ENCODE data around the gene MAD1L1. TPM values are rescaled to one million over a fixed set of nuclear protein-coding genes. Genes with fewer than 3 reads are reported as not detected.
"Not testable (repeated sequence)": the region's sequence is repeated elsewhere in the genome, so short reads cannot be mapped to it uniquely, and the experiment has no call there.

Gene MAD1L1
- total RNA-seq, 4 donors from 2014 or later = 60.3 to 149 (median 73.7) TPM

DNA sequence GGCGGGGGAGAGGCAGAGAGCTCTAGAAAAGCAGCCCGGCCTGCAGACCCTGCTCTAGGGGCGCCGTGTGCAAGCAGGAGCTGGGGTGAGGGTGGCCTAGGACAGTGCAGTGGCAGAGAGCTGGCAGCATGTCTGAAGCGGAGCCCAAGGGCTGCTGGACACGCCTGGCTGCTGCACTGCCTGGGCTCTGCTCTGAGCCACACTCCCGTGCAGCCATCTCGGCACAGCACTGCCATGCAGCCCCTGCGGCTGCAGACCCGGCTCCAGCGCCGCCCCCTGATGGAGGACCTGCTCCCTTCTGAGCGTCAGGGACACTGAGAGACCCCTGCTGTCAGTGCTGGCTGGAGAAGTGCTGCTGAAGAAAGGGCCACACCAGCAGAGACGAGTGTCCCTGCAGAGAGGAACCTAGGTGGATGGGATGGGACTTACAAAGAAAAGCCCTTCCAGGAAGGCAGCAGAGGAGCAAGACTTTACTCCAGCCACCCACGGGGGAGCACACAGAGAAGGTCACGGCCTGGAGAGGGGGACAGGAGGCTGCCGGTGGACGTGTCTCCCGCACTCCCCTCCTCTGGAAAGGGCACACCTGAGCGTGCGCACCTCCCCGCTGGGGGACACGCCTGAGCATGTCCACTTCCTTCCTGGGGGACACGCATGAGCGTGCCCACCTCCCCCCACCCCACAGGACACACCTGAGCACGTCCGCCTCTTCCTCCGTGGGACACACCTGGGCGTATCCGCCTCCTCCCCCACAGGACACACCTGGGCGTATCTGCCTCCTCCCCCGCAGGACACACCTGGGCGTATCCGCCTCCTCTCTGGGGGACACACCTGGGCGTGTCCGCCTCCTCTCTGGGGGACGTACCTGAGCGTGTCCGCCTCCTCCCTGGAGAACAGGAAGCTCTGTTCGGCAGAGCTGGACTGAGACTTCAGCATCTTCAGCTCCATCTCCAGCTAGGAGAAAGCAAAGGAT is 252.9 kb downstream of the MAD1L1 start:
- peaks cover 0 to 12% (median 0%) of the 10 kb centered on the region in 4 donors for H3K9me3 ChIP-seq
- DNase-seq (ENCODE audit: low spot score in 2 of 2) = no peak
- no peak overlapping the region for H3K4me3 ChIP-seq
- H3K27me3 ChIP-seq = no peaks in the 10 kb centered on the region
- TF ChIP-seq POLR2A (IDR thresholded peaks at IDR 0.05) = no peak
- TF ChIP-seq EP300 (IDR thresholded peaks at IDR 0.05) = no peak
- TF ChIP-seq, protein P1, sequence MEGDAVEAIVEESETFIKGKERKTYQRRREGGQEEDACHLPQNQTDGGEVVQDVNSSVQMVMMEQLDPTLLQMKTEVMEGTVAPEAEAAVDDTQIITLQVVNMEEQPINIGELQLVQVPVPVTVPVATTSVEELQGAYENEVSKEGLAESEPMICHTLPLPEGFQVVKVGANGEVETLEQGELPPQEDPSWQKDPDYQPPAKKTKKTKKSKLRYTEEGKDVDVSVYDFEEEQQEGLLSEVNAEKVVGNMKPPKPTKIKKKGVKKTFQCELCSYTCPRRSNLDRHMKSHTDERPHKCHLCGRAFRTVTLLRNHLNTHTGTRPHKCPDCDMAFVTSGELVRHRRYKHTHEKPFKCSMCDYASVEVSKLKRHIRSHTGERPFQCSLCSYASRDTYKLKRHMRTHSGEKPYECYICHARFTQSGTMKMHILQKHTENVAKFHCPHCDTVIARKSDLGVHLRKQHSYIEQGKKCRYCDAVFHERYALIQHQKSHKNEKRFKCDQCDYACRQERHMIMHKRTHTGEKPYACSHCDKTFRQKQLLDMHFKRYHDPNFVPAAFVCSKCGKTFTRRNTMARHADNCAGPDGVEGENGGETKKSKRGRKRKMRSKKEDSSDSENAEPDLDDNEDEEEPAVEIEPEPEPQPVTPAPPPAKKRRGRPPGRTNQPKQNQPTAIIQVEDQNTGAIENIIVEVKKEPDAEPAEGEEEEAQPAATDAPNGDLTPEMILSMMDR (IDR thresholded peaks at IDR 0.05) = no peak
- peaks cover 0 to 59% (median 0%) of the 10 kb centered on the region in 3 donors for H3K36me3 ChIP-seq
- no peak overlapping the region for H3K27ac ChIP-seq
- WGBS, 2 donors = 91 to 92% methylated on average over 35 to 36 of the region's 40 CpGs
- no peaks in the 10 kb centered on the region for H3K4me1 ChIP-seq

DNA sequence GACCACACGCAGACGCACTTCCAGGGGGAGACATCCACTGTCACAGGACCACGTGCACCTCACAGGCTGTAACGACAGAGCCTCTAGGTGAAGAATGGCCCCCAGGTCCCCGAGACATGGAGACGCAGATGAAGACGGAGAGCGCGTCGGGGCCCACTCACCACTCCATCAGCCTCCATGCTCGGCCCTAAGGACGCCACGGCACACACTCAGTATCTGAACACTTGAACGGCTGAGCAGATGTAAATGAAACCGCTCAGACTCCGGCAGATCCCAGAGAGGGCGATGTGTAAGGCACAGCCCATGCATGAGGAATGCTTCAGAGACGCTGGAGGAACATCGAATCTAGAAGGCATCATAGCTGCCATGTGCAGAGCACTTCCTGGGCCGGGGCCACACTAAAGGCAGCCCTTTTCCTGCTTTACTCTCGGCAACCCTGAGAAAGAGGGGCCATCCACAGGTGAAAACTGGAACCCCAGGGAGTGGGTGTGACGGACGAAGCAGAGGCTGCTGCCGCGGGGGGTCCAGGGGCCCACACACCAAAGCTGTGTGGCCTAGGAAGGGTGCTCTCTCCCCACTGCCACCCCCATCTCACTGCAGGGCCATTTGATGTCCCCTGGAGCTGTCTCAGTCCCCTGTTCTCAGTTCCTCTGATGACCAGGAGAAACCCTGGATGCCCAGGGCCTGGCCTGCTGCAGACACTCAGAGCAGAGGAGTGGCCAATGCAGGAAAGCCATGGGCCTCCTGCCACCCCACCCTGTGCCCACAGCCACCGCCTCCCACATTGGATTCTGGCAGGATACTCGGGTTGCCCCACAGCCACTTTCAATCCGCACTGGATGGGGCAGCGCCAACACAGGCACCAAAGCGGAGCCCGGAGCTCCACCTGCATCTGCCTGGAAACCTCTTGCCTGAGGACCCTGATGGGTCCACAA is 253.8 kb downstream of the MAD1L1 start:
- Histone ChIP-seq H3K36me3 (peaks cover 0 to 64% (median 0%) of the 10 kb centered on the region in 3 donors), H3K27ac (no peak overlapping the region), H3K4me1 (no peaks in the 10 kb centered on the region), H3K9me3 (peaks cover 0 to 12% (median 0%) of the 10 kb centered on the region in 4 donors), H3K4me3 (no peak overlapping the region), H3K27me3 (no peaks in the 10 kb centered on the region)
- WGBS, 2 donors = 96 to 97% methylated on average over 26 to 27 of the region's 31 CpGs
- DNase-seq (ENCODE audit: low spot score in 2 of 2) = no peak
- TF ChIP-seq EP300 (IDR thresholded peaks at IDR 0.05) = no peak
- no peak for TF ChIP-seq POLR2A (IDR thresholded peaks at IDR 0.05)
- TF ChIP-seq, protein P1 (IDR thresholded peaks at IDR 0.05) = no peak

DNA sequence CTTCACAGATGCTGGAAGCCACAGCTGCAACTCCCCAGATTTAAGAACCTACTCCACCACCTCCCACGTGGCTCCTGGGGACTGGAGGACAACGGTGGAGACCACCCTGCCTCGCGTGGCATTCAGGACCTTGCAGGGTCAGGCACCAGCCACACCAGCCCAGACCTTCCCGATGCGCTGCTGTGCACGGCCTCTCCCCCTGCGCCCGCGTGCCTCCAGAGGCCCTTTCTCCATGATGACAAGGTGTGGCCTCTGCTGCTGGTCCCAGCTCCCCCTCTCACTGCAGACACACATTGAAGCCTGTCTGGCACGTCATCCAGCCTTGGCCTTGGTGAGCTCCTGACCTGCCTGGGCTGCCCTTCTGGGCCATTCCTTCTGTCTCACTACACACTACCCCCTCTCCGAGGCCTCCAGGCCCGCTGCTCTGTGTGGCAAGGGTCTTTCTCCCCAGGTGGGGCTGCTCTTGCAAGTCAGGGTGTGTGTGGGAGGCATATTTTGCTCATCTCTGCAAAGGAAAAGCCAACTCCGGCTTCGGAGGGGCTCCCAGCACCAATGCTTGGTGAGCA is 254.8 kb downstream of the MAD1L1 start:
- Histone ChIP-seq H3K36me3 (peaks cover 0 to 74% (median 0%) of the 10 kb centered on the region in 3 donors), H3K9me3 (peaks cover 0 to 12% (median 0%) of the 10 kb centered on the region in 4 donors), H3K4me3 (no peak overlapping the region), H3K27me3 (no peaks in the 10 kb centered on the region), H3K27ac (no peak overlapping the region), H3K4me1 (no peaks in the 10 kb centered on the region)
- 90 to 91% methylated on average over 15 of the region's 15 CpGs for WGBS, 2 donors
- DNase-seq (ENCODE audit: low spot score in 2 of 2) = no peak
- TF ChIP-seq, protein P1 (IDR thresholded peaks at IDR 0.05) = no peak
- no peak for TF ChIP-seq EP300 (IDR thresholded peaks at IDR 0.05)
- TF ChIP-seq POLR2A (IDR thresholded peaks at IDR 0.05) = no peak

DNA sequence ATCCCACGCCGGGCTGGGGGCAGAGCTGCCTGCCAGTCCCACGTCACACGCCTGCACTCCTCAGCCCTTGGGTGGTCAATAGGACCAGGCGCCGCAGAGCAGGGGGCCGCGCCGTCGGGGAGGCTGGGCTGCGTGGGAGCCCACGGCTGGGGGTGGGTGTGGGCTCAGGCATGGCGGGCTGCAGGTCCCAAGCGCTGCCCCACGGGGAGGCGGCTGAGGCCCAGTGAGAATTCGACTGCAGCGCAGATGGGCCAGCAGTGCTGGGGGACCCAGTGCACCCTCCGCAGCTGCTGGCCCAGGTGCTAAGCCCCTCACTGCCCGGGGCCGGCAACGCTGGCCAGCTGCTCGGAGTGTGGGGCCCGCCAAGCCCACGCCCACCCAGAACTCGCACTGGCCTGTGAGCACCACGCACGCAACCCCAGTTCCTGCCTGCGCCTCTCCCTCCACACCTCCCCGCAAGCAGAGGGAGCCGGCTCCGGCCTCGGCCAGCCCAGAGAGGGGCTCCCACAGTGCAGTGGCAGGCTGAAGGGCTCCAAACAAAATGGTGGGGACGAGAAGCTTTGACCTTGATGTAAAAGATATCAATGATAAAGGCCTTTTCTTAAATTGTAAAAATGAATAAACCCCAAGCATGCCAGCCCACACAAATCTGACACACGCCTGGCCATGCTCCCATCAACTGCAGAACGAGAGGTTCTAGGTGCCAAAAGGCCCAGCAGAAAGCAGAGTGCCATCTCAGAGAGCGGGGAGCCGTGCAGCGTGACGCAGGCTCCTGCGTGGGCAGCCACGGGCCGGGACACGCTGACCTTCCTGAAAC is 255.5 kb downstream of the MAD1L1 start:
- H3K4me1 ChIP-seq = no peaks in the 10 kb centered on the region
- DNase-seq (ENCODE audit: low spot score in 2 of 2) = no peak
- peaks cover 0 to 75% (median 0%) of the 10 kb centered on the region in 3 donors for H3K36me3 ChIP-seq
- H3K27me3 ChIP-seq = no peaks in the 10 kb centered on the region
- TF ChIP-seq, protein P1 (IDR thresholded peaks at IDR 0.05) = no peak
- WGBS, 2 donors = 93 to 94% methylated on average over 39 to 44 of the region's 44 CpGs
- peaks cover 0 to 12% (median 0%) of the 10 kb centered on the region in 4 donors for H3K9me3 ChIP-seq
- no peak overlapping the region for H3K4me3 ChIP-seq
- H3K27ac ChIP-seq = no peak overlapping the region

DNA sequence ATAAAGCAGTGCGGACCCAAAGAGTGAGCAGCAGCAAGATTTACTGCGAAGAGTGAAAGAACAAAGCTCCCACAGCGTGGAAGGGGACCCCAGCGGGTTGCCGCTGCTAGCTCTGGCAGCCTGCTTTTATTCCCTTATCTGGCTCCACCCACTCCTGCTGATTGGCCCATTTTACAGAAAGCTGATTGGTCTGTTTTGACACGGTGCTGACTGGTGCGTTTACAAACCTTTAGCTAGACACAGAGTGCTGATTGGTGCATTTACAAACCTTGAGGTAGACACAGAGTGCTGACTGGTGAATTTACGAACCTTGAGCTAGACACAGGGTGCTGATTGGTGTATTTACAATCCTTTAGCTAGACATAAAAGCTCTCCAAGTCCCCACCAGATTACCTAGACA is 256.2 kb downstream of the MAD1L1 start:
- not testable (repeated sequence) for H3K4me3 ChIP-seq; DNase-seq (ENCODE audit: low spot score in 2 of 2); H3K4me1 ChIP-seq; H3K27me3 ChIP-seq; H3K27ac ChIP-seq
- Histone ChIP-seq H3K9me3 (peaks cover 0 to 12% (median 0%) of the 10 kb centered on the region in 4 donors), H3K36me3 (peaks cover 0 to 73% (median 0%) of the 10 kb centered on the region in 3 donors)
- 91 to 95% methylated on average over 8 of the region's 8 CpGs for WGBS, 2 donors
